ENCODE measurements around the gene MFAP3. TPM values are rescaled to one million over a fixed set of nuclear protein-coding genes. Genes with fewer than 3 reads are reported as not detected.
A peak's percentile ranks its signal among the peaks of the same experiment; 100 is the strongest.
"Not testable (repeated sequence)": the region's sequence is repeated elsewhere in the genome, so short reads cannot be mapped to it uniquely, and the experiment has no call there.

MFAP3 gene
- polyA plus RNA-seq (ENCODE audit: insufficient read length in 10 of 10), result 10 to 100 TPM; 21.5 to 32.7 (median 27.7) TPM
- long read RNA-seq, donor 1, partial matches to known transcripts, result 0 of 1 reads
- long read RNA-seq, donor 1, other reads (novel, unspliced or antisense), result 0 of 1 reads
- long read RNA-seq, donor 2, partial matches to known transcripts, result 0 of 1 reads
- long read RNA-seq, donor 2, other reads (novel, unspliced or antisense), result 0 of 1 reads
- long read RNA-seq, donor 3, result 0 reads
- long read RNA-seq, donor 4, partial matches to known transcripts, result 0 of 3 reads
- long read RNA-seq, donor 4, other reads (novel, unspliced or antisense), result 0 of 3 reads
- long read RNA-seq, donor 5, partial matches to known transcripts, result 0 of 3 reads
- long read RNA-seq, donor 5, other reads (novel, unspliced or antisense), result 0 of 3 reads
- long read RNA-seq, donor 6, partial matches to known transcripts, result 0 of 1 reads
- long read RNA-seq, donor 6, other reads (novel, unspliced or antisense), result 0 of 1 reads
- long read RNA-seq, donor 7, partial matches to known transcripts, result 0 of 3 reads
- long read RNA-seq, donor 7, other reads (novel, unspliced or antisense), result 0 of 3 reads
- long read RNA-seq, donor 8, partial matches to known transcripts, result 10 of 14 reads
- long read RNA-seq, donor 8, other reads (novel, unspliced or antisense), result 0 of 14 reads
- long read RNA-seq, donor 9, result 0 reads

DNA sequence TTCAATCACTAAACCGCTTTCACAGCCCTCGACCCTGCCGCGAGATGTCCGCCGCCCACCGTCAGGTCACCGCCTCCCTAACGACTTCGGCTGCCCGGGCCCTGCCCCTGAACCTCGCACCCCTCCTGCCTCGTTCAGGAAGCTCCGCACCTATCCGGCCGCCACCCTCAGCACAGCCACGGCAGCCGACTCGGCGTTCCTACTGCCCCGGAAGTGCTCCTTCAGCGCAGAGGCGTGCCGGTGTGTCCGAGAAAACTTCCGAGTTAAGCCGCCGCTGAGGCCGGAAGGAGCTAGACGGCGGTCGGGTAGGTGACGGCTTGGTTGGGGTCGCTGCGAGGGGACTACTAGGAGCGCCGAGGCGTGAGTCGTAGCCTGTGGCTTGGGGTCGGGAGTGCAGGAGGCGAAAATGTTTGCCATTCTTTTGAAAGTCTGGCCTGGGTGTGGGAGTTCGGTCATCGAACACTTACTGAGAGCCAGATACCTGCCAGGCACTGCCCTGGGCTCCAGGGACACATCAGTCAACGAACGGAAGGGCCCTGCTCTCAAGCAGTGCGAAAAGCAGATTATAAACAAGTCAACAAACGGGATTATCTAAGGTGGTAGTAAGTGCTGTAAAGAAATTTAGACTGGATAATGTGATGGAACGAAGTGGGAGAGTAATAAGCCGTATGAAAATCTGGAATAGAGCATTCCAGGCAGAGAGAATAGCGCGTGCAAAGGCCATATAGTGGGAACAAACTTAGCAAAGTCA lies at the start of gene MFAP3, which contains the start of gene FAM114A2:
Gene MFAP3 (plus strand): TSS at position 261 of the 751 bp plus-strand sequence. CDS start 10,756 bp downstream, outside the sequence.
Gene FAM114A2 (minus strand): TSS at position 204 of the 751 bp plus-strand sequence. CDS start 3,957 bp downstream, outside the sequence.
- DNase-seq, result peak; percentile 79 to 95 (median 89)

DNA sequence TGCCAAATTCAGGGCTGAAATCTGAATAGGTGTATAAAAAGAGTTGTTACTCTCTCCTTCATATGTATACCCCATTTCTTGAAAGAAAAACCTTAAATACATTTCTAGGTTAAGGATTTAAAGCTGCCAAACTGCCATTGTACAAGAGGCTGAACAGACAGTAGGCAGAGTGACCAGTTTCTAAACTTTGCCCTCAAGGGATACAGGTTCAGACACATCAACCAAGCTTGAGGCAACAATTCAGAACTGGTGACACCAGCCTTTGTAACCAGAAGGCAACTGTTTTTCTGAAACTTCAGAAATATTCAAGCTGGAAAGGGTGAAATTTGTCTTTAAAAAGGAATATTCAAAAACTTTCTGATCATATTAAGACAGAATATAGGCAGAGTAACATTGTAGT lies 47.6 kb upstream of the MFAP3 start:
- no peak for DNase-seq

DNA sequence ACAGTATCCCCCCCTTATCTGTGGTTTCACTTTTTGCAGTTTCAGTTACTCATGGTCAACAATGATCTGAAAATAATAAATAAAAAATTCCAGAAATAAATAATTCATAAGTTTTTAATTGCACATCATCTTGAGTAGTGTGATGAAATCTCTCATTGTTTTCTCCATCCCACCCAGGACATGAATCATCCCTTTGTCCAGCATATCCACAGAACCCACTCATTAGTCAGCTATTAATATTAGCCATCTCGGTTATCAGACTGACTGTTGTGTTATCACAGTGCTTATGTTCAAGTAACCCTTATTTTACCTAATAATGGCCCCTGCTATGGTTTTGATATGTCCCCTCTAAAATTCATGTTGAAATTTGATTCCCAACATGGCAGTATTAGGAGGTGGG lies 40.8 kb upstream of the MFAP3 start:
- DNase-seq, result no peak

DNA sequence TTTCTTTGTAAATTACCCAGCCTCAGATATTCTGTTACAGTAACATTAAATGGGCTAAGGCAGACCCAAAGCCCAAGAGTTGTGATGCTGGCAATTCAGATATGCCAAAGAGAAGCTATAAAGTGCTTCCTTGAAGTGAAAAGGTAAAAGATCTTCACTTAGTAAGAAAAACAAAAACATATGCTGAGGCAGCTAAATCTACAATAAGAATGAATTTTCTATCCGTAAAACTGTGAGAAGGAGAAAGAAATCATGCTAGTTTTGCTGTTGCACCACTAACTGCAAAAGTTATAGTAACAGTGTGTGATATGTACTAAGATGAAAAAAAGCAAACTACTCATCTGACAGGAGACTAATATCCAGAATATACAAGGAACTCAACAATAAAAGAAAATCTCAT lies 40.0 kb upstream of the MFAP3 start:
- no peak for DNase-seq

DNA sequence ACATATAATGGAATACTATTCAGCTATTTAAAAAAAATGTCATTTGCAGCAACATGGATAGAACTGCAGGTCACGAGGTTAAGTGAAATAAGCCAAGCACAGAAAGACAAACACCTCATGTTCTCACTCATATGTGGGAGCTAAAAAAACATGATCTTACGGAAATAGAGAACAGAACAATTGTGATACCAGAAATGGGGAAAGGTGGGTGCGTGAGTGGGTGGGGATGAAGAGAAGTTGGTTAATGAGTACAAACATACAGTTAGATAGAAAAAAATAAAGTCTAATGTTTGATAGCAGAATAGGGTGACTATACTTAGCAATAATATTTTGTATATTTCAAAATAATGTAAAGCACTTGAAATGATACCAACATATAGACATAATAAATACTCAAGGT lies 38.8 kb upstream of the MFAP3 start:
- no peak for DNase-seq

DNA sequence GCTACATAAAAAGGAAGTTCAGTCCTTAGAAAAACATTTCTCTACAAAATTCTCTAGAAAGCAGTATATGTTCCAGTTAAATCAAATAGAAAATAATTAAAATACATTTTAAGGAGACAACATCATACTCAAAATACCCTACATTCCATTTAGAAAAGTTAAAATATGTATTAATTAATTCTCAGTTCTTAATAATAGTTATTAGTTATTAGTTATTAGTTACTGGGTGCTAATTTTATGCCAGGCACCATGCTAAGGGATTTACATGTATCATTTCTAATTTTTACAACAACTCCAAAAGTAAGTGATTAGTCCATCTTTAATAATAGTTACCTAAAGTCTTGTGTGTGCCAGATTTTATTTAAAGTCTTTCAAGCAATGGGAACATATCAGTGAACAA lies 38.1 kb upstream of the MFAP3 start:
- no peak for DNase-seq

DNA sequence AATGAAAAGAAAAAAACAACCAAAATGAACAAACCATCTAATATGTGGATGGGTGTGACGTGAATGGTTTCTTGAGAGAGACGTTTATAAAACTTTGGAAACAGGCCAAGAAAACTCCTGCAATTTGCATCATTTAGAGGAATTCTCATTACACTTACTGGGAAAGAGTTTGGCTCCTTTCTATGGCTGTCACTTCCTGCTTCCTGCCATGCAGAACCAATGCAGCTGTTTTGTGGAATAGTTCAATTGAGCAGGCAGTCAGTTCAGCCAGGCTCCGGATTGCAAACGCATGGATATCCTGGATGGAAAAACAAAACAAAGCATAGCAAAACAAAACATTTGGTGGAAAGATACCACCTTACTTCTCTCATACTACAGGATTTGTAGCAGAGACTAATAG lies 36.7 kb upstream of the MFAP3 start:
- DNase-seq, result peak; percentile 8 to 45 (median 27)

DNA sequence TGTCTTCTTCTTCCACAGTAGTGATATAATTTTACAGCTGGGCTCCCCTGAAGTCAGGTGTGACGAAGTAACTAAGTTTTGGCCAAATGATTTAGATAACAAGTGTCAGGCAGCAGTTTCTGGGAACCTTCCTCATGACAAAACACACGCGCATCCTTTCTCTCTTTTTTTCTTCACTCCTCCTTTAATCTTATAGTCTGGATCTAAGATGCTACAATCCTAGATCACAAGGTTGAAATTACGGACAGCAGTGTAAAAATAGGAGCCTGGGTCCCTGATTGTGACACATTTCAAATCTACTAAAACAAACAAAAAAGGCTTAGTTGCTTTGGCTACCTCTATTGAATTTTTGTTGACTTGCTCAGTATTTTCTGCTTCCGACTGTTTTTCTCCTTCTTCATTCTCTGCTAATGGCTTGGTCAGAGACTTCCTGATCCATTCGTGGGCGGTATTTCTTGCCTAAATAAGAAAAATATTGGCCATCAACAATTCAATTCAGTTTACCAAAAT lies 36.2 kb upstream of the MFAP3 start:
- DNase-seq, result no peak

DNA sequence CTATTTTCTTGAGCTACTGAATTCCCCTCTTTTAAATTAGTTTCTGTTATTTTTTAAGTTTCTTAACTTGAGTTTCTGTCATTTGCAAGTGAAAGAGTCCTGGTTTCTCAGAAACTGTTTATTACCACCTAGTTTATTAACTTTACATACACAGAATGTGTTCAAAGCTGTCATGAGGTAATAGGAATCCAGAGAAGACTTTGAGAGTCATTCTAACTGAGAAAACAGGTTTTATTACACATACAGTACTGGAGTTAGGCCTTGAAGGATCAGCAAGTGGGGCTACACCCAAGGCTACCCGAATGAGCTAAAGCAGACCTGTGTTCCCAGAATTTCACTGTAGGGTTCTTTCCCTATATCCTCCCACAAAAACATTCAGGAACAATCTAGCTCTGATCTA lies 33.1 kb upstream of the MFAP3 start:
- DNase-seq, result no peak

DNA sequence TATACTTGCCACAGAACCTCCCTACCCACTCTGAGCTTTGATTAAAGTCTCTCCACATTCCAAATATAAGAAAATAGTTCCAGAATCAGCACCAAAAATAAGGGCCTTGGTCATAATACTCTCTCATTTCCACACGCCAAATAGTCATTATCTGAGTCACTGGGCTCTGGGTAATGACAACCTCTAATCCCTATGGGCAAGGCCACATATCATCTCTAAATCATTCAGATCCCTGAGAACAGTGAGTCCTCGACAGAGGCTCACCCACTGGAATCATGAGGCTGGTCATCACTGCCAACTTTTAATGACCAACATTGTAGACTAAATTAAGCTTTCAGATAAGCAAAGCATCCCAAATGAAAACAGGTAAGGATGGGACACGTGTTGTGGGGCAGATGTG lies 28.1 kb upstream of the MFAP3 start:
- no peak for DNase-seq

DNA sequence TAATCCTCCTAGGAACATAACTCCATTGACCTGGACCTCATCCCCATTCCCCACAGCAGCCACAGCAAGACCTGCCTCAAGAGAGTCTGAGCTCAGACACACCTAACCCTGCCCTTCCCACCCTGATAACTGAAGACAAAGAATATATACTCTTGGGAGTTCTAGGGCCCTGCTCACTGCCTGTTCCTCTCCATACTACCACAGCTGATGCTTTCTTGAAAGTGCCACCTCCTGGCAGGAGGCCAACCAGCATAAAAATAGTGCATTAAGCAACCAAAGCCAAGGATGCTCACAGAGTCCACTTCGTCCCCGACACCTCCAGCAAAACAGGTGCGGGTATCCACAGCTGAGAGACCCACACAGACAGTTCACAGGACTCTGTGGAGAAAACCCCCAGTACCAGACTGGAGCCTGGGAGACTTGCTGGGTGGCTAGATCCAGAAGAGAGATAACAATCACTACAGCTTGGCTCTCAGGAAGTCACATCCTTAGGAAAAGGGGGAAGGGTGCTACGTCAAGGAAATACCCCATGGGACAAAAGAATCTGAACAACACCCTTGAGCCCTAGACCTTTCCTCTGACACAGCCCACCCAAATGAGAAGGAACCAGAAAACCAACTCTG lies 23.6 kb upstream of the MFAP3 start:
- no peak for DNase-seq

DNA sequence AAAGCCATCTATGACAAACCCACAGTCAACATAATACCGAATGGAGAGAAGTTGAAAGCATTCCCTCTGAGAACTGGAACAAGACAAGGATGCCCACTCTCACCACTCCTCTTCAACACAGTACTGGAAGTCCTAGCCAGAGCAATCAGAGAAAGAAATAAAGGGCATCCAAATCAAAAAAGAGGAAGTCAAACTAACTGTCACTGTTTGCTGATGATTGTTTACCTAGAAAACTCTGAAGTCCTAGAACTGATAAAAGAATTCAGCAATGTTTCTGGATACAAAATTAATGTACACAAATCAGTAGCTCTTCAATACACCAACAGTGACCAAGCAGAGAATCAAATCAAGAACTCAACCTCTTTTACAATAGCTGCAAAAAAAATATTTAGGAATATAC lies 19.8 kb upstream of the MFAP3 start:
- DNase-seq, result not testable (repeated sequence)

DNA sequence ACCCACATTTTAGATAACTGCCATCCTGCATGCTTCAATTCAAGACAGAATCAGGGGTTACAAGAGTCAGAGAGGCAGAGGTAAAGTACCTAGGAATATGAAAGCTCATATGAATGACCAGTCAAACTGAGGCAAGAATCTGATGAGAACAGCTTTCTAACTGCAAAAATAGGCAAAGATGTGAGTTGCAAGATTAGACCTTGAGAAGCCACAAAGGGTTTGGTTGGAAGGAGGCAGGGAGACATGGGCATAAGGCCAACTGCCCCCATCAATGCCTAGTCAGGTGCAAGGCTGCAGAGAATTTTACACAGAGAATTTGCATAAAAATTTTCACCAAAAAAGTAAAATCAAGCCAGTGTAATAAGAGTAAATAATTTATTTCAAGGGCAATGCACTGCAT lies 12.8 kb upstream of the MFAP3 start:
- no peak for DNase-seq

DNA sequence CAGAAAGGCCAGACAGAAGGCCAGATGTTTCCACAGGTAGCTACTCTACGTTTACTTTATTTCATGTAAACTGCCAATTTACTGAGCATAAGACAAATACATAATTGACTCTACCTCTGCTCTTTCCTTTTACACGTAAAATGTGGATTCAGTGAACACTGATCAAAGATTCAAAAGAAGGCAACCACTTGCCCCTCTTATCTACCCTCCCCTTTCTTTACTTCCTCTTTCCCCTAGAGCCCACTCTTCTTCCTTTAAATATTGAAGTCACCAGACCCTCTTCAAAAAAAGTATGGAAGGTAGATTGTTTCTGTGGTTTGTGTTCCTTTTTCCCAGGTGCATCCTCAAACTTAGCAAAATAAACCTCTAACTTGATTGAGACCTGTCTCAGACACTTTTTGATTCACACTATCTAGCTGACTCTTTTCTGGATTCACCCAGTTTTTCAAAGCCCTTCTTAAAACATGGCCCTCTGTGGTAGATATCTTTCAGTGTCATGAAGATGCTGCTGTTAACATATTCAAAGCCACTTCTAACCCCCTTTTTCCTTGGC lies 6.8 kb upstream of the MFAP3 start:
- DNase-seq, result no peak

DNA sequence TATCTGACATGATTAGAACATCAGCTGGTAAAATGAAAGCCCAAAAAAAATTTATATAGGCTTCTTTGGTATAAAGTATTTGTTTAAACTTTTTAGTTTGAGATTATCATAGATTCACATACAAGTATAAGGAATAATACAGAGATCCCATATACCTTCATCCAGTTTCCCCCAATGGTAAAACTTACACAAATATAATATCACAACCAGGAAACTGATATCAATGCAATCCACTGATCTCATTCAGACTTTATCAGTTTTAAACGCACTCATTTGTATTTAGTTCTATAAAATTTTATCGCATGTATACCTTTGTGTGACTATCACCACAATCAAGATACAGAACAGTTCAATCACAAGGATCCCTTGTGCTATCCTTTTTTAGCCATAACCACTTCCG lies 3.8 kb upstream of the MFAP3 start:
- DNase-seq, result no peak

DNA sequence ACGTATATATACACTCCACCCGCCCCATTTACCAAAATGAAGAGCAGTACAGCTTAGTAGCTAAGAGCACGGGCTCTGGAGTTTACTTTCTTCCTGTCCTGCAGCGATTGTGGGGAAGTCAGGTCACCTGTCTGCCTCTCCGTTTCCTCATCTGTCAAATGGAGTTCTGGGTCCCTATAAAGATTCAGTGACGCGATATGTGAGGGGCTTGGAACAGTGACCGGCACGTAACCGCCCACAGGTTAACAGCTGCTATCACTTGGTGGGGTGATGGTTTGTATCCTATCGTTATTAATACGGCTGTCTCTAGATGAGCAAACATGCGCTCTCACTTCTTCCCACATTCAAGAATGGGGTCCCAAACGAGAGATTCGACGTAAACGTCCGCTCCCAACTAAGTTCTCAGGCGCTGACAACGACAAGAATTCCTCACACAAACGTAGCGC lies 483 bp upstream of the MFAP3 start:
- DNase-seq, result peak in 1 of 3 donors; percentile 24

DNA sequence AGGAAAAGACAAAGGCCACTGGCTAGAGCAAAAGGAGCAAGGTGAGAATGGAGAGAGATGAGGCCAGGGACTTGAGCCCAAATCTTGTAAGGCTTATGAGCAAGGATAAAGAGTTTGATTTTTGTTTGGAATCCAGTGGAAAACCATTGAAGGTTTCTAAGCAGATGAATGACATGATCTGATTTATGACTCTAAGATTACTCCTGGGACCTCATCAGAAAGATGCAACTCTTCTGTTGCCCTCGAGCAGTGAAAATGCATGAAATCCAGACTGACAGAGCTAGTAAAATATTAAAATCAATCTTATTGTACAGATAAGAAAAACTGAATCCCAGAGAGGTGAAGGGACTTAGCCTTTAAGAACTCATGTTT lies 677 bp downstream of the MFAP3 start:
- DNase-seq, result no peak

DNA sequence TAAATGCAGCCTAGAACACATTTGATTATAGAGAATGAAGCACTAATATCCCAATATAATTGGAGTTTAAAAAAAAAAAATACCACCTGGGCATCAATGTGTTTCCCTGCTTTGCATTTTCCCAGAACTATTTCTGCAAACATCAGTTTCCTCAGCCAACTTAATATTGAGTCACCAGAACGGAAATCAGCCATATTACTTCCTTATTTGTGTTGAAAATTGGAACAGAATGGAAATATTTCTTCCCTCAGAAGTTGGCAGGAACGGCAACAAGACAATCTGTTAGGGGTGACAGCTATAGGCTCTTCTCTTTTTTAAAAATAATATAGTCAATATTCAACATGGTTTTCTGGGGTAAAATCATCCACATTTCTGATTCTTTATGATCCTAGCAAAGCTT lies 4.0 kb downstream of the MFAP3 start:
- DNase-seq, result peak; percentile 4 to 30 (median 22)

DNA sequence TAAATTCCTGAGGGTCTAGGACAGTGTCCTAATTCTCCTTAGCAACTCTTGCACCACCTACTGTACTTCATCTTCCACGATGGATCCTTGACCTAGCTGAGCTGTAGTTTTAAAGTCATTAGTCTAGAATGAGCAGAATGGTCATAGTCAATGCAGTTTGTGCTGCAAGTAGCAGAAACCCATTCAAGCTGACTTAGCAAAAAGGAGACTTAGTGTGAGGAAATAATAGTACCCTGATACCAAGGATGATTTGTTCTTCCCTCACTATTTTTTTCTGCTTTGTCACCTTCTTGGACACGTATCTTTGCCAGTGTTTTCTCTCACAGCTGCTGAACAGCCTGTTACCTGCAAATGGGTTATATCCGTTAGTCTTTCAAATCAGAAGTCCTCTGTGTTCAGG lies 5.3 kb downstream of the MFAP3 start:
- DNase-seq, result no peak

DNA sequence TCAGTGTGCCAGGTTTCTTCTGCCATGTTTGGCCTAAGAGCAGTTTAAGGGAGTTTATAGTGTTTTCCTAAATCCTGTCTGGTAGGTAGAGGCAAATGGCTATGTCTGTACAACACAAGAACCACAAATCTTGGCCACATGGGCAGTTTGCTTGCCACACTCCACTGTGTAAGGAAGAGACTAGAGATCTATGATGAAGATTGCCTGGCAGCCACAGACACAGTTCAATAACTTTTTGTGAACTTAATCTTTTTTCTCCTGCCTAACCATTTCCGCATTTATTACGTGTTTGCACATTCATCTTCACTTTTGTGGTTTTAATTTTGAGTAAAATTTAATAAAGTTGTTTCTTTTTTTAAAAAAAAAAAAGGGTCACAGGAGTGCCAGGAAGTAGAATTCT lies 5.8 kb downstream of the MFAP3 start:
- DNase-seq, result no peak

DNA sequence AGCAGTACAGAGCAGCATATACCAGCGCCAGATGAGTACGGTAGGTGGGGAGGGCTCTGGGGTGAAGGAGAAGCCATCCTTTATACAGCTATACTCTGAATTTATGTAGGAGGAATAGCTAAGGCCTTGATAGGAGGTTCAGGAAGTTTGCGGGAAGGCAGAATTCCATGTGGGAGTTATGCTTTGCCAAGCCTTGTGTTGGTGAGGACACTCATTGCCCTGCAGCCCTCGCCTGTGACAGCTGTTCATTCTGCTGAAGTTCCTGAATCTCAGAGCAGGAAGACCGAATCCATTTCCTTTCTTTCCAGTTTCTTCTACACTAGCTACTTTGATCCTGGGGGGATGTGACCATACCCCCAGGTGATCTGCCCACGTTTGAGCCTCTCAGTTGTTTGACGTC lies 7.7 kb downstream of the MFAP3 start:
- DNase-seq, result no peak

Data from muscle of back (tissue), 13 donors.